Dermis microvascular lymphatic vessel endothelial cell (primary cell): ENCODE measurements around the gene IL22RA1. TPM values are rescaled to one million over a fixed set of nuclear protein-coding genes. Genes with fewer than 3 reads are reported as not detected.

ENCODE experiments used
- DNase-seq, 2 donors: peaks; one replicate each; pipeline versions ENCODE4 v3.0.0 to v3.0.0-alpha.2; 2010; ENCODE audit warnings: low read depth in 2 of 2
- total RNA-seq: library from RNA; depleted of rRNA; stranded (reverse); fragments of >200 nt; gene quantifications from 2 replicates; pipeline ENCODE4 v1.2.1, GENCODE V29; 2014

IL22RA1 gene
- total RNA-seq, 1 donor from 2014 or later, result not detected

- DNase-seq, result no peak
These were observed 44.8 kb downstream of the IL22RA1 start for GRCh38 chr1:24098102-24098501.

DNA sequence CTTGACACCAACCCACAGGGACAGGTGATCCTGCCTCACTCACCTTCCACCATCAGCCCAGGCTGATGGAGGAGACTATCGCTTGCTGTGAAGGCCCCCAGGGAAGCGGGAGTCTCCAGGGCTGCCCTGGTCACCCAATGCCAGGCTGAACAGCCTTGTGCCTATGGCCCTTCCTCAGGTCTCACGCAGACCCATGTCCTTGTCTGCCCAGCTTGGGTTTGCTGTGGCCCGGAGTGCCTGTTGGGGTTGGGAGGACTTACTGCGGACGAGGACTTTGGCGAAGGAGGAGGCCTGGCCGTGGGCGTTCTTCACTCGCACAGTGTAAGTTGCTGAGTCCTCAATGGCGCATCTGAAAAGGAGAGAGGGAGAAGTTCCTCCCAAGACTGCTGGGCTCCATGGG is 45.3 kb downstream of the IL22RA1 start:
- DNase-seq, result no peak

DNA sequence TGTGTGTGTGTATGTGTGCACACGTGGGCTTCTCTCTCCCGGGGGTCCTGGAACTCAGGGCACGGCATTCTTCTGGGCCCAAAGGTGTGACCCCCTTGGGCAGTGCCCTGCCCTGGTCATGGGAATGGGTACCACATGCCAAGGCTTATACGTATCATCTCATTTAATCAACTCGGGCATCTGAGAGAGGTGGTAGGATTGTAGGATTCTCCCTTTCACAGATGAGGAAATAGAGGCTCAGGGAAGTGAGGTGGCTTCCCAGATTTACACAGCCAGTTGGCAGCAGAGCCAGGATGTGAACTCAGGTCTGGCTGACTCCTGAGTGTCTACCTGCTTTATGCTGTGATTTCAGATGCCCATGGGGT is 46.2 kb downstream of the IL22RA1 start:
- no peak for DNase-seq

DNA sequence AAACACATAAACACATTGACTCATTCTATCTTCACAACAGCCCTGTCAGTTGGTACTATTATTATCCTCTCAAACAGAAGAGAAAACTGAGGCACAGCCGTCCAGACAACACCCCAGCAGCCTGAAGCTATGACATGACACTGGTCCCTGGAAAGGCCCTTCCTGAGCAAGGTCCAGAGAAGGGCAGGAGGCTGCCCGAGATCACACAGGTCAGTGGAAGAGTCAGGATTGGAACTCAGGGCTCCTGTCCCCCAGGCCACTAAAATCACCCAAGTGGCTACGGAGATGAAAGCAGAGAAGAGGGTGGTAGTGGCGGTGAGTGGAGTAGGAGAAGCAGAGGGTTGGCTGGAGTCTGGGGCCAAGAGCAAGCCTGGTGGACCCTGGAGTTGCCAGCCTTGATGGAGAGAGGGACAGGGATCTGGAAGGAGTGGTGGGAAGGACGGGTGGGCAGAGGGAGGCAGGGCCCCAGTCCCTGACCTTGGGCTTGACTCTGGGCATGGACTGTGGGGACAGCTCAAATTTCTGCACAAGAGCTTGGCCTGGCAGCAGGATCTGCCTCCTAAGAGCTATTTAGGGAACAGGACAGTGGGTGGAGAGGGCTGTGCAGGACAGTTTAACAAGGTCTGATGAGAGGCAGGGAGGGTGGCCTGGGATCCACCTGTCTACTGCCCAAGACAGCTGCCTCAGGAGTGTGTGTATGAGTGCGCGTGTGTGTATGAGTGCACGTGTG is 46.8 kb downstream of the IL22RA1 start:
- no peak for DNase-seq

DNA sequence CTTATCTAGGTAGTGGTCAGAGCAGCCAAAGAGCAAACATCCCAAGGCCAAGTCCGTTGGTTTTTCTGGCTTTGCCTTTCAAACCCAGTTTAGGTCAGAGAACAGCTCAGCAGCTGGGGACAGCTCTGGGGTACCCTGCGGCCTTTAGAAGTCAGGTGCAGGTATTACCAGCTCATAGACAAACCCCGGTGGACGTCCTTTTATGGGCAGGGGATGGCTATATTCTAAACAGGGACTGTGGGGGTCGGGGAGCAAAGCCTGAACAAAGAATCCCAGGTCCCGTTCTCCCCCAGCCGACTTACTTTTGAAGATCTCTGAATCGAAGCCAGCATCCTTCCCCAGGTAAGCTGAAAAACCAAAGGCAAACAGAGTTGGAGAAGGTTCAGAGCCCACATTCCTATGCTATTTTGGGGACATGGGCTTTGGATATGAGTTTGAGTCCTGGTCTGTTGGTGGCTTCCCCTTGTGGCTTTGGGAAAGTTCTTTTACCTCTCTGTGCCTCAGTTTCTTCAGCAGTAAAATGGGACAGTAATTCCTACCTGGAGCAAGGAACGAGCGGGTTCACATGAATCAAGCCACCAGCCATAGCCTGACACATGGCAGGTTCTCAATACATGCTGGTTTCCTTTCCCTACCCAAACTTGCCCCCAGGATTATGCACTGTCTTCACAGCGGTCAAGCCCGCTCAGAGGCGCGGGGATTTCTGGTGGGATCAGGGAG is 47.6 kb downstream of the IL22RA1 start:
- no peak for DNase-seq

- no peak for DNase-seq
These were observed 48.4 kb downstream of the IL22RA1 start for GRCh38 chr1:24094554-24094953.

GRCh38 chr1:24093732-24094131 is 49.2 kb downstream of the IL22RA1 start:
- DNase-seq, result no peak

DNA sequence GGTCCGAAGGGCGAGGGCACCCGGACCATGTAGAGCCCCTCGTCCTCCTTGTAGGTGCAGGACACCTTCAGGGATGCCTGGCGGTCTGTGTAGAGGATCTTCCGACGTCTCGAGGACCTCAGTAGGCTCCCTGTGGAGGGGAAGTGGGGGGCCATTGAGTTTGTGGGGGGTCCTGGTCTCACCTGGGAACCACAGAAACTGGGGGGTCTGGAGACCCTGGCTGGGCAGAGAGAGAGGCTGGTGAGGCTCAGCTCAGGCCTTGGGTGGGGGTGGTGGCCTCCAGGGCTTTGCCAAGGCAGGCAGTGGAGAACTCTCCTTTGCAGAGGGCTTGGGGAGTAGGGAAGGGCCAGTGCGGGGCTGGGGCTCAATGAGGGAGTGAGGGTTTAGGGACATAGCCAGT is 50.0 kb downstream of the IL22RA1 start:
- no peak for DNase-seq

DNA sequence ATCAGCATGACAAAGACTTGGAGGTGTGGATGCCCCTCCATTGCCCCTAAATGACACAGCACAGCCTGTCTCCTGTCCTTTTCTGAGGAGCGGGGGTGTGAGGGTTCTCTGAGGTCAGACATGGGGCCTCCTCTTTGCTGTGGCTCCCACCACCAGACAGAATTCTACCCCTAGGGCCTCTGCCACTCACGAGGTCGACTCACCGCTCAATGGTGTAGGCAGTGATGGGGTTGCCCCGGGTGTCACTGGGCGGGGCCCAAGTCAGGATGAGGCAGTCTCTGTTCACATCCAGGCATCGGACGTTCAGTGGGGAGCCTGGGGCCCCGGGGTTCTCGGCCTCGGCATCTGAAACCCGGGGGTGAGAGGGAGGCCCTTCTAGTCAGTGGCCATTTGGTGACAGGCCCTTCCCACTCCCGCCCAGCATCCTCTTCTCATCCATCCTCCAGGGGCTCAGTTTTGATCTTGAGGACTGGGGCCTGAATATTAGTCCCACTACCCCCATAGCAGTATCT is 50.9 kb downstream of the IL22RA1 start:
- no peak for DNase-seq

DNA sequence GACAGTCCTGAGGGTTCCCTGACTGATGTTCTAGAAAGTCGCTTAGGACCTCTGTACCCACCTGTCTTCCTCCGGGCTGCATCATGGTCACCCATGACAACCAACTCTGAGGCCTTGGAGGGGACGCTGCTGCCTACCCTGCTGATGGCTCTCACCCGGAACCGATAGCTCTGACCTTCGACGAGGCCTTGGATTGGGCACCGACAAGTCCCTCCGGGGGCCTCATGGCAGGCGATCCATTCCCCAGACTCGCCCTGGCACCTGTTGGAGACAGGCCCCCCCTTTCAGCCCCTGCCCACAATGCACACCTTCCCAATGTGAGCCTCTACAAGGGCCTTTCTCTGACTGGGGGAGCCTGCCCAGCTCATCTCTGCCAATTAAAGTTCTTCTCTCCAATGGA is 52.2 kb downstream of the IL22RA1 start:
- DNase-seq, result no peak

GRCh38 chr1:24089743-24090555 is 53.0 kb downstream of the IL22RA1 start:
- DNase-seq, result no peak

- no peak for DNase-seq
These were observed 53.8 kb downstream of the IL22RA1 start for GRCh38 chr1:24089027-24089742.

DNA sequence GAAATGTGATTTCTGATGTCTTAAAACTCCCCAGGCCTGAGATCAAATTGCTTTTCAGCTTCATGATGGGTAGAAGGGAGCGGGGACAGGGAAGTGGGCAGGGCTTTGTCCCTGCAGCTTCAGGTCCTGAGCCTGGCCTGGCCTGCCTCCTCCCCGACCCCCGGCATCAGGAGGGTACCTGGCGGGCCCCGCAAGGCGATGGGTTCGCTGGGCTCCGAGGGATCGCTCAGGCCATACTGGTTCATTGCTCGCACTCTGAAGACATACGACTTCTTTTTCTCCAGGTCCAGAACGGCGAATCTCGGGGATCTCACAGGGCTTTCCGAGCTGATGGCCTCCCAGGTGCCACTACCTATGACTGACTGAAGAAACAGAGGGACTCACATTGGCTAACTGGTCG is 56.5 kb downstream of the IL22RA1 start:
- DNase-seq, result no peak

- no peak for DNase-seq
These were observed 57.4 kb downstream of the IL22RA1 start for GRCh38 chr1:24085546-24085945.

DNA sequence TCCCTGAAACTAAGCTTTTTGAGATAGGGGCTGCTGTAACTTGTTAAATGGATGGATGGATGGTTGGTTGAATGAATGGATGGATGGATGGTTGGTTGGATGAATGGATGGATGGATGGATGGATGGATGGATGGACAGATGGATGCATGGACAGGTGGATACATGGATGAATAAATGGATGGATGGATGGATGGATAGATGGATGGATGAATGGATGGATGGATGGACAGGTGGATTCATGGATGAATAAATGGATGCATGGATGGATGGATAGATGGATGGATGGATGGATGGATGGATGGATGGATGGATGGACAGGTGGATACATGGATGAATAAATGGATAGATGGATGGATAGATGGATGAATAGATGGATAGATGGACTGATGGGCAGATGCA is 57.9 kb downstream of the IL22RA1 start:
- DNase-seq, result no peak

- DNase-seq, result no peak
These were observed 58.9 kb downstream of the IL22RA1 start for GRCh38 chr1:24084050-24084449.

DNA sequence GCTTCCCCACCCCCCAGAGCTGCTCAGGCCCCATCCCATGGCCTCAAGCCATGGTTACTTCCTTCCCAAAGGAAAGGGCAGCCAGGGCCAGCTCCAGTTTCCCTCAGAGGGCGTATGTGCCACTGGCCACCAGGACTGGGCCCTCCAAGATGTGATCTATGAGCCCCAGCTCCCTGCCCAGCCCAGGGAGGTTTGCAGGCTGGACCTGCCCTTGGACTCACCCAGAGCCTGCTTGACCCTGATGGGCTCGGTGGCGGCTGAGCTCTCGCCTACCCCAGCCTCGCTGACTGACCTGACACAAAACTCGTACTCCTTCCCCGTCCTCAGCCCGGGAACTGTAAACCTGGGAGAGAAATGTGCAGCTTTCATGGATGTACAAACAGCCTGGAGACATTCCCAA is 60.6 kb downstream of the IL22RA1 start:
- DNase-seq, result no peak

GRCh38 chr1:24081190-24081589 is 61.8 kb downstream of the IL22RA1 start:
- DNase-seq, result no peak

GRCh38 chr1:24080131-24080530 is 62.8 kb downstream of the IL22RA1 start:
- DNase-seq, result no peak

GRCh38 chr1:24077278-24077978 is 65.5 kb downstream of the IL22RA1 start:
- no peak for DNase-seq

GRCh38 chr1:24075946-24076345 is 67.0 kb downstream of the IL22RA1 start:
- no peak for DNase-seq
